ENCODE results near the gene ADAT2. TPM values are rescaled to one million over a fixed set of nuclear protein-coding genes. Genes with fewer than 3 reads are reported as not detected.

The ADAT2 gene
- total and polyA plus RNA-seq, 10 of the 15 experiments (the other 5 are each of a cell fraction or from before 2014, with no cell fraction given): 7.8 to 38.6 (median 17.3) TPM

- no peak for TF ChIP-seq TCF7 (IDR thresholded peaks at IDR 0.05; ENCODE audit: borderline replicate concordance)
- TF ChIP-seq NFXL1 (IDR thresholded peaks at IDR 0.05; ENCODE audit: borderline replicate concordance): no peak
- TF ChIP-seq POU2F2 (IDR thresholded peaks at IDR 0.05; ENCODE audit: borderline replicate concordance, low read depth, low read length): no peak
- no peak for TF ChIP-seq EP300 (IDR thresholded peaks at IDR 0.05; ENCODE audit: borderline replicate concordance in 1 of 2, control insufficient read depth in 1 of 2, low read depth in 2 of 2, low read length in 2 of 2)
- TF ChIP-seq RAD51 (IDR thresholded peaks at IDR 0.05): no peak
Observed at GRCh38 chr6:143401068-143401446, 49.4 kb downstream of the ADAT2 start (continued).

- Histone ChIP-seq H3K9me3 (replicated peaks; ENCODE audit: control insufficient read depth, insufficient read depth, low read length) (no peaks in the 10 kb centered on the region), H3K36me3 (ENCODE audit: control insufficient read depth in 2 of 2, insufficient read depth in 2 of 2, low read length in 1 of 2) (no peaks in the 10 kb centered on the region), H2AFZ (ENCODE audit: control insufficient read depth, low read depth, low read length) (peak overlapping the region; percentile 60), H3K4me2 (ENCODE audit: control insufficient read depth, insufficient read depth) (0 out of 2 replicates have a peak overlapping the region, but pooled peaks have one; percentile 17), H3K4me1 (ENCODE audit: control insufficient read depth, insufficient read depth, low read length) (peaks cover 4% of the 10 kb centered on the region; the same call in 1 of the 2 replicates), H3K27ac (ENCODE audit: control insufficient read depth, insufficient read depth) (no peak overlapping the region), H3K9ac (ENCODE audit: control insufficient read depth, insufficient read depth, low read length) (no peak overlapping the region), H3K79me2 (ENCODE audit: control insufficient read depth, insufficient read depth, low read length) (no peaks in the 10 kb centered on the region), H4K20me1 (ENCODE audit: control insufficient read depth, insufficient read depth) (no peaks in the 10 kb centered on the region), H3K27me3 (replicated peaks in 1 of 2; ENCODE audit: control insufficient read depth in 2 of 2, insufficient read depth in 2 of 2, low read length in 1 of 2) (no peaks in the 10 kb centered on the region), H3K4me3 (no peak overlapping the region)
- no peak for FAIRE-seq
- no TSS peak for BruUV-seq (replicated peaks)
- ChIA-PET POLR2A (no interaction called here), CTCF (interaction anchor here (1.7 to 2.3 kb wide), 3 partner anchors 14 to 27 kb away, joined by 8 to 10 read pairs (median 8); no protein-coding TSS in a partner anchor), SMC1A (ENCODE audit: uncharacterized antibody, unreplicated experiment) (interaction anchor here (1.0 to 1.9 kb wide), 6 partner anchors 19 to 167 kb away, joined by 3 to 6 read pairs (median 4); no protein-coding TSS in a partner anchor), RAD21 (ENCODE audit: unreplicated experiment) (interaction anchor here (0.7 to 2.3 kb wide), 2 partner anchors 26 to 34 kb away, joined by 3 to 7 read pairs; no protein-coding TSS in a partner anchor)
- in situ Hi-C loops (cut with MboI): loop anchor here (25.0 kb wide), 1 partner anchor 713 kb away; no protein-coding TSS in a partner anchor
- intact Hi-C loops (cut with micrococcal nuclease; ENCODE audit: unreplicated experiment): no loop called here
- ATAC-seq: peak; percentile 82
- no peak for DNase-seq (ENCODE audit: low read depth, low spot score)
- 51% methylated on average over 6 of the region's 6 CpGs for WGBS (ENCODE audit: insufficient coverage, insufficient replicate concordance, low lambda C conversion rate, missing lambda C conversion rate)
- TF ChIP-seq TARDBP (IDR thresholded peaks at IDR 0.05; ENCODE audit: borderline replicate concordance) (no peak), FOXK2 (IDR thresholded peaks at IDR 0.05) (no peak), GATAD2B (conservative IDR thresholded peaks at IDR 0.05; ENCODE audit: low read depth) (no peak), MTA3 (IDR thresholded peaks at IDR 0.05; ENCODE audit: borderline replicate concordance, low read length) (no peak), PML (IDR thresholded peaks at IDR 0.05; ENCODE audit: low read length) (no peak), CHD1 (IDR thresholded peaks at IDR 0.05; ENCODE audit: low read depth, low read length) (no peak), SPI1 (IDR thresholded peaks at IDR 0.05; ENCODE audit: borderline replicate concordance, insufficient read depth, low read depth, low read length) (no peak), YBX1 (IDR thresholded peaks at IDR 0.05) (no peak), WRNIP1 (IDR thresholded peaks at IDR 0.05; ENCODE audit: borderline replicate concordance, low read depth, low read length) (no peak), RBBP5 (conservative IDR thresholded peaks at IDR 0.05) (no peak), MYB (IDR thresholded peaks at IDR 0.05; ENCODE audit: borderline replicate concordance, low read depth, low read length) (no peak), IKZF1 (conservative IDR thresholded peaks at IDR 0.05) (peak; percentile 45; the same call in 1 of the 2 replicates), EED (IDR thresholded peaks at IDR 0.05; ENCODE audit: low read depth) (peak; percentile 55), BHLHE40 (IDR thresholded peaks at IDR 0.05; ENCODE audit: borderline replicate concordance in 1 of 2, low read depth in 2 of 2, low read length in 1 of 2) (no peak), IKZF2 (IDR thresholded peaks at IDR 0.05) (peak in 1 of 2 experiments; percentile 15; a peak in 1 of 4 replicates), E4F1 (IDR thresholded peaks at IDR 0.05; ENCODE audit: borderline replicate concordance, partially characterized antibody) (no peak)
Observed at GRCh38 chr6:143400258-143401067, 50.0 kb downstream of the ADAT2 start.

Data from GM12878 (cell line).